HepG2 (cell line): ENCODE measurements around the gene TVP23A. TPM values are rescaled to one million over a fixed set of nuclear protein-coding genes. Genes with fewer than 3 reads are reported as not detected.

ENCODE experiments used
- ATAC-seq: fragments of 200-7000 bp; cut with Tn5 transposase; 3 replicates; pipeline ENCODE4 v1.9.1; 2020; ENCODE audit warnings: mild to moderate bottlenecking, moderate library complexity
- BruUV-seq: library from RNA; stranded (reverse); fragments of 400-500 nt; replicated peaks from 2 replicates; lab custom pipeline; 2021; lab: Mats Ljungman, UMichigan
- CTCF ChIA-PET: fragments of 300-600 bp; formaldehyde crosslinking; extraction: SDS; loops from one replicate; lab custom pipeline; 2021; ENCODE audit warnings: low total read pairs, inconsistent platforms, low intra/inter-chr PET ratio; lab: Yijun Ruan, JAX
- POLR2A ChIA-PET: fragments of 350-600 bp; sonication (Branson Sonifier 250); formaldehyde crosslinking; loops from one replicate; lab custom pipeline; 2020; ENCODE audit warnings: antibody characterized with exemption, inconsistent platforms; lab: Yijun Ruan, JAX
- DNase-seq: peaks from one replicate; pipeline ENCODE4 v3.0.0-alpha.2; 2015; ENCODE audit warnings: low spot score
- FAIRE-seq: peaks from 3 replicates; lab custom pipeline; 2011; peaks lifted over from hg19 to GRCh38; lab: Jason Lieb, UNC
- H2AFZ ChIP-seq: one replicate; pipeline ENCODE4 v1.6.1; 2011; ENCODE audit warnings: low read length, inconsistent platforms
- H3K27ac ChIP-seq: fragments of 300-600 bp; 3 replicates; pipeline ENCODE4 v1.8.0; 2011; ENCODE audit warnings: mixed run types, mild to moderate bottlenecking, mixed read lengths, low read length, inconsistent platforms; ENCODE audit not compliant: insufficient read depth; ENCODE audit errors: extremely low read length
- H3K27me3 ChIP-seq, 2 experiments: fragments of 200-600 bp in 1 of 2; 2 replicates in 1 of 2; 3 replicates in 1 of 2; pipeline versions ENCODE4 v1.6.0 to v1.8.0; 2011; ENCODE audit warnings: low read length in 2 of 2, mild to moderate bottlenecking in 2 of 2, moderate library complexity in 2 of 2, inconsistent platforms in 1 of 2; ENCODE audit not compliant: insufficient read depth in 2 of 2, control insufficient read depth in 1 of 2
- H3K36me3 ChIP-seq, 2 experiments: fragments of 200-600 bp in 1 of 2; replicated peaks in 1 of 2; 2 replicates in 1 of 2; 3 replicates in 1 of 2; pipeline versions ENCODE4 v1.5.1 to v1.8.0; 2011; ENCODE audit warnings: low read length in 2 of 2, inconsistent platforms in 1 of 2; ENCODE audit not compliant: insufficient read depth in 2 of 2, control insufficient read depth in 1 of 2
- H3K4me1 ChIP-seq: 2 replicates; pipeline ENCODE4 v1.5.1; 2012; ENCODE audit warnings: low read length, inconsistent platforms; ENCODE audit not compliant: insufficient read depth
- H3K4me2 ChIP-seq: 2 replicates; pipeline ENCODE4 v1.6.0; 2011; ENCODE audit warnings: low read depth, low read length, inconsistent platforms
- H3K4me3 ChIP-seq, 3 experiments: fragments of 200-600 bp in 1 of 3; sonication (generic), shearing (Covaris generic) in 1 of 3; replicated peaks in 1 of 3; 2 replicates each; pipeline ENCODE4 v1.5.1; 2011 to 2016; ENCODE audit warnings: low read length in 3 of 3, inconsistent platforms in 2 of 3, low read depth in 2 of 3, mild to moderate bottlenecking in 2 of 3, control low read depth in 1 of 3, mixed read lengths in 1 of 3; ENCODE audit not compliant: insufficient read depth in 1 of 3
- H3K79me2 ChIP-seq: one replicate; pipeline ENCODE4 v1.6.1; 2011; ENCODE audit warnings: low read length, inconsistent platforms; ENCODE audit not compliant: insufficient read depth
- H3K9ac ChIP-seq: 2 replicates; pipeline ENCODE4 v1.6.0; 2011; ENCODE audit warnings: mild to moderate bottlenecking, low read depth, low read length, inconsistent platforms; ENCODE audit not compliant: insufficient read depth
- H3K9me3 ChIP-seq: 2 replicates; pipeline ENCODE4 v1.5.1; 2012; ENCODE audit warnings: mild to moderate bottlenecking, low read length
- H4K20me1 ChIP-seq: 2 replicates; pipeline ENCODE4 v1.6.0; 2011; ENCODE audit warnings: inconsistent platforms, mild to moderate bottlenecking, low read length, moderate library complexity; ENCODE audit not compliant: insufficient read depth
- ARNT ChIP-seq: fragments of 450-650 bp; IDR thresholded peaks from 2 replicates; pipeline ENCODE4 v1.6.1; 2017
- ZKSCAN8 ChIP-seq: IDR thresholded peaks from 2 replicates; pipeline ENCODE4 v1.6.1; 2016; ENCODE audit warnings: borderline replicate concordance, missing genetic modification reagents, missing compliant biosample characterization
- ZNF121 ChIP-seq: sonication (generic); formaldehyde crosslinking; IDR thresholded peaks from 2 replicates; pipeline ENCODE4 v1.5.0; 2020; ENCODE audit warnings: mild to moderate bottlenecking, missing genetic modification reagents
- WGBS: methylation state at CpG from one replicate; pipeline ENCODE4 v1.1.6; 2017; ENCODE audit warnings: low lambda C conversion rate; 5-methylcytosine and 5-hydroxymethylcytosine counted together
- in situ Hi-C: cut with HindIII; loops from 2 replicates; pipeline ENCODE4 v1.10.0; 2017; ENCODE audit warnings: low pct_unique_long_range_greater_than_20kb; ENCODE audit not compliant: extremely low pct_ligation_motif_present
- intact Hi-C: fragments of 100-400 bp; cut with micrococcal nuclease; formaldehyde crosslinking; loops from one replicate; pipeline ENCODE4 v1.10.0; 2022; ENCODE audit not compliant: unreplicated experiment
- polyA plus RNA-seq, 8 experiments: library from polyadenylated mRNA; depleted of rRNA in 3 of 8; stranded (reverse) in 7 of 8; unstranded in 1 of 8; fragments of >200 nt; fragmentation: Illumina TruSeq in 4 of 8; extraction: Trizol in 4 of 8; gene quantifications; 2 replicates each; pipeline versions ENCODE4 v1.2.1 to v1.2.3, GENCODE V29; 2011 to 2016; ENCODE audit warnings: low read depth in 4 of 8, missing spikeins in 1 of 8, mixed read lengths in 1 of 8; ENCODE audit not compliant: insufficient read depth in 1 of 8
- total RNA-seq, 5 experiments: library from RNA; depleted of rRNA; stranded (reverse); fragments of >200 nt; fragmentation: Illumina TruSeq; extraction: Trizol; gene quantifications; 2 replicates each; pipeline ENCODE4 v1.2.3, GENCODE V29; 2016; ENCODE audit warnings: low read depth in 1 of 5
- TF ChIP-seq, protein P1 (sequence below): sonication (generic); formaldehyde crosslinking; IDR thresholded peaks from 2 replicates; pipeline ENCODE4 v1.4.0; 2020; ENCODE audit warnings: low read depth, missing genetic modification reagents

The TVP23A gene
- total and polyA plus RNA-seq, 2 of the 13 experiments (the other 11 are each of a cell fraction or from before 2014, with no cell fraction given), result not detected

DNA sequence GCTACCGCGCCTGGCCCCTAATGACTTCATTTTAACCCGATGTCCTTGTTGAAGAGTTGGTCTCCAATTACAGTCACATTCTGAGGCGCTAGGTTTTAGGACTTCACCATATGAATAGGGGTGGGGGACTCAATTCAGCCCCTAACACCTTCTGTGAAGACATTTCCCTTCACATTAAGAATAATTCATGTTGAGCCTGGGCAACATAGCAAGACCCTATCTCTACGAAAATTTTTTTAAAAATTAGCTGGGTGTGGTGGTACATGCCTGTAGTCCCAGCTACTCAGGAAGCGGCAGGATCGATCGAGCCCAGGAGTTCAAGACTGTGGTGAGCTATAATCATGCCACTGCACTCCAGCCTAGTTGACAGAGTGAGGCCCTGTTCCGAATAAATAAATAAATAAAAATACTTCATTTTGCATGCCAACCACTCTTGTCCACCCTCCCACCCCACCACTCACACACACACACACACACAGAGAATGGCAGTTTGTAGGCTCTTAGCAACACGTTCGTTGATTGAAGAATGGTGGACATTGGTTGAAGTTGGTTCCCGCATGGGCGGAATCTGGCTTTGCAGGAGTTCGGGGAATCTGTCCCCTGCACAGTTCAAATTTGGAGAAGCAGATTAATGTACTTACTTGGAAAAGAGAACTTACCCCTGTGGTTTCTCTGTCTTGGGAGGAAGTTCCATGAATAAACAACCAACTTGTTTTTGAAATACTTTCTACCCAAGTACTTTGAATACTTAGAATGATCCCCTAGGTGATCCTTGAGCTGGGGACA, 27.8 kb upstream of the TVP23A start:
- in situ Hi-C loops, result no loop called here

More for the DNA sequence above, 27.8 kb upstream of the TVP23A start:
- no peak for DNase-seq
- no peaks in the 10 kb centered on the region for H3K79me2 ChIP-seq
- no peak for ATAC-seq
- ChIA-PET CTCF (no interaction called here), POLR2A (no interaction called here)
- BruUV-seq, result no TSS peak
- no peak overlapping the region for H3K27ac ChIP-seq
- WGBS, result 49% methylated on average over 14 of the region's 14 CpGs
- peaks cover 0 to 25% of the 10 kb centered on the region in 2 experiments; a peak in 4 of 5 replicates for H3K27me3 ChIP-seq
- H3K4me3 ChIP-seq, result no peak overlapping the region
- TF ChIP-seq, protein P1, sequence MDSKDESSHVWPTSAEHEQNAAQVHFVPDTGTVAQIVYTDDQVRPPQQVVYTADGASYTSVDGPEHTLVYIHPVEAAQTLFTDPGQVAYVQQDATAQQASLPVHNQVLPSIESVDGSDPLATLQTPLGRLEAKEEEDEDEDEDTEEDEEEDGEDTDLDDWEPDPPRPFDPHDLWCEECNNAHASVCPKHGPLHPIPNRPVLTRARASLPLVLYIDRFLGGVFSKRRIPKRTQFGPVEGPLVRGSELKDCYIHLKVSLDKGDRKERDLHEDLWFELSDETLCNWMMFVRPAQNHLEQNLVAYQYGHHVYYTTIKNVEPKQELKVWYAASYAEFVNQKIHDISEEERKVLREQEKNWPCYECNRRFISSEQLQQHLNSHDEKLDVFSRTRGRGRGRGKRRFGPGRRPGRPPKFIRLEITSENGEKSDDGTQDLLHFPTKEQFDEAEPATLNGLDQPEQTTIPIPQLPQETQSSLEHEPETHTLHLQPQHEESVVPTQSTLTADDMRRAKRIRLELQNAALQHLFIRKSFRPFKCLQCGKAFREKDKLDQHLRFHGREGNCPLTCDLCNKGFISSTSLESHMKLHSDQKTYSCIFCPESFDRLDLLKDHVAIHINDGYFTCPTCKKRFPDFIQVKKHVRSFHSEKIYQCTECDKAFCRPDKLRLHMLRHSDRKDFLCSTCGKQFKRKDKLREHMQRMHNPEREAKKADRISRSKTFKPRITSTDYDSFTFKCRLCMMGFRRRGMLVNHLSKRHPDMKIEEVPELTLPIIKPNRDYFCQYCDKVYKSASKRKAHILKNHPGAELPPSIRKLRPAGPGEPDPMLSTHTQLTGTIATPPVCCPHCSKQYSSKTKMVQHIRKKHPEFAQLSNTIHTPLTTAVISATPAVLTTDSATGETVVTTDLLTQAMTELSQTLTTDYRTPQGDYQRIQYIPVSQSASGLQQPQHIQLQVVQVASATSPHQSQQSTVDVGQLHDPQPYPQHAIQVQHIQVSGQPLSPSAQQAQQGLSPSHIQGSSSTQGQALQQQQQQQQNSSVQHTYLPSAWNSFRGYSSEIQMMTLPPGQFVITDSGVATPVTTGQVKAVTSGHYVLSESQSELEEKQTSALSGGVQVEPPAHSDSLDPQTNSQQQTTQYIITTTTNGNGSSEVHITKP (CRISPR knock-in tag), result no peak
- no peak for TF ChIP-seq ARNT
- no peak for TF ChIP-seq ZKSCAN8 (CRISPR knock-in tag)
- peak; percentile 53; the same call in 1 of the 2 replicates for TF ChIP-seq ZNF121 (CRISPR knock-in tag)
- no peaks in the 10 kb centered on the region for H4K20me1 ChIP-seq
- intact Hi-C loops, result no loop called here
- FAIRE-seq, result no peak
- H3K36me3 ChIP-seq, result no peaks in the 10 kb centered on the region
- no peaks in the 10 kb centered on the region for H3K9me3 ChIP-seq
- no peak overlapping the region for H3K4me2 ChIP-seq
- no peak overlapping the region for H2AFZ ChIP-seq
- no peak overlapping the region for H3K9ac ChIP-seq
- H3K4me1 ChIP-seq, result peaks cover 6% of the 10 kb centered on the region; the same call in 1 of the 2 replicates
